NCI-H2107 treated with DMSO at 0.1 percent for 48 hours (cell line): ENCODE results near the gene TBC1D10A.

ENCODE experiments used
- DNase-seq: peaks from one replicate; lab custom pipeline; 2025; ENCODE audit not compliant: unreplicated experiment; lab: John Stamatoyannopoulos, UW

Gene TBC1D10A

GRCh38 chr22:30249049-30250038, 77.4 kb downstream of the TBC1D10A start:
- no peak for DNase-seq

GRCh38 chr22:30248484-30248883, 78.3 kb downstream of the TBC1D10A start:
- DNase-seq = no peak

GRCh38 chr22:30247974-30248373, 78.8 kb downstream of the TBC1D10A start:
- DNase-seq = no peak

- no peak for DNase-seq
Measured at GRCh38 chr22:30247561-30247960, 79.2 kb downstream of the TBC1D10A start.

- no peak for DNase-seq
Measured at GRCh38 chr22:30246814-30247376, 79.8 kb downstream of the TBC1D10A start.

- DNase-seq = no peak
Measured at GRCh38 chr22:30245985-30246813, 80.5 kb downstream of the TBC1D10A start, which contains the start of gene LIF. Gene LIF (minus strand): TSS chr22:30246759. CDS start chr22:30246695, 64 bp downstream.

- no peak for DNase-seq
Measured at GRCh38 chr22:30245181-30245984, 81.4 kb downstream of the TBC1D10A start.

GRCh38 chr22:30244641-30245040, 82.1 kb downstream of the TBC1D10A start:
- no peak for DNase-seq

- no peak for DNase-seq
Measured at GRCh38 chr22:30244066-30244465, 82.7 kb downstream of the TBC1D10A start.

- no peak for DNase-seq
Measured at GRCh38 chr22:30243661-30244060, 83.1 kb downstream of the TBC1D10A start.
